Measurements from ENCODE around the gene PAK1. TPM values are rescaled to one million over a fixed set of nuclear protein-coding genes. Genes with fewer than 3 reads are reported as not detected.
"Not testable (repeated sequence)": the region's sequence is repeated elsewhere in the genome, so short reads cannot be mapped to it uniquely, and the experiment has no call there.

PAK1 gene
- total RNA-seq, 2 donors from 2014 or later, result 24.1 to 46.5 TPM

GRCh38 chr11:77401486-77402217 is 72.2 kb downstream of the PAK1 start:
- no peak overlapping the region for H3K27ac Mint-ChIP-seq
- no peaks in the 10 kb centered on the region for H3K27me3 Mint-ChIP-seq
- H3K4me1 Mint-ChIP-seq (ENCODE audit: low read depth in 2 of 2), result peaks cover 16 to 17% of the 10 kb centered on the region in 2 donors
- no peak for DNase-seq (ENCODE audit: low spot score)
- no peak overlapping the region for H3K4me3 Mint-ChIP-seq
- no peak for ATAC-seq
- no peaks in the 10 kb centered on the region for H3K36me3 Mint-ChIP-seq
- peaks cover 6% of the 10 kb centered on the region for H3K9me3 Mint-ChIP-seq

GRCh38 chr11:77400775-77401449 is 73.0 kb downstream of the PAK1 start:
- H3K4me3 Mint-ChIP-seq, result no peak overlapping the region
- no peak overlapping the region for H3K27ac Mint-ChIP-seq
- ATAC-seq (no peak), DNase-seq (ENCODE audit: low spot score) (no peak)
- H3K36me3 Mint-ChIP-seq, result no peaks in the 10 kb centered on the region
- peaks cover 16 to 17% of the 10 kb centered on the region in 2 donors for H3K4me1 Mint-ChIP-seq (ENCODE audit: low read depth in 2 of 2)
- H3K9me3 Mint-ChIP-seq, result peaks cover 6% of the 10 kb centered on the region
- H3K27me3 Mint-ChIP-seq, result no peaks in the 10 kb centered on the region

GRCh38 chr11:77400271-77400670 is 73.6 kb downstream of the PAK1 start:
- H3K36me3 Mint-ChIP-seq, result no peaks in the 10 kb centered on the region
- ATAC-seq (no peak), DNase-seq (ENCODE audit: low spot score) (no peak)
- H3K27me3 Mint-ChIP-seq, result no peaks in the 10 kb centered on the region
- H3K9me3 Mint-ChIP-seq, result peaks cover 6% of the 10 kb centered on the region
- no peak overlapping the region for H3K4me3 Mint-ChIP-seq
- H3K4me1 Mint-ChIP-seq (ENCODE audit: low read depth in 2 of 2), result peaks cover 16 to 17% of the 10 kb centered on the region in 2 donors
- H3K27ac Mint-ChIP-seq, result no peak overlapping the region

- Mint-ChIP-seq H3K36me3 (no peaks in the 10 kb centered on the region), H3K4me3 (no peak overlapping the region), H3K4me1 (ENCODE audit: low read depth in 2 of 2) (peaks cover 7% of the 10 kb centered on the region in 2 donors), H3K27me3 (no peaks in the 10 kb centered on the region), H3K27ac (no peak overlapping the region), H3K9me3 (no peaks in the 10 kb centered on the region)
- DNase-seq (ENCODE audit: low spot score), result no peak
- no peak for ATAC-seq
Observed at GRCh38 chr11:77397631-77398030, 76.3 kb downstream of the PAK1 start.

- Mint-ChIP-seq H3K27me3 (no peaks in the 10 kb centered on the region), H3K27ac (no peak overlapping the region)
Observed at GRCh38 chr11:77396911-77397310, 77.0 kb downstream of the PAK1 start.

GRCh38 chr11:77396305-77396704 is 77.6 kb downstream of the PAK1 start:
- H3K27me3 Mint-ChIP-seq, result no peaks in the 10 kb centered on the region
- no peak for ATAC-seq
- no peak overlapping the region for H3K4me3 Mint-ChIP-seq
- H3K36me3 Mint-ChIP-seq, result no peaks in the 10 kb centered on the region
- H3K4me1 Mint-ChIP-seq (ENCODE audit: low read depth in 2 of 2), result peaks cover 1 to 3% of the 10 kb centered on the region in 2 donors
- DNase-seq (ENCODE audit: low spot score), result no peak
- no peak overlapping the region for H3K27ac Mint-ChIP-seq
- H3K9me3 Mint-ChIP-seq, result no peaks in the 10 kb centered on the region

More at GRCh38 chr11:77396911-77397310, 77.0 kb downstream of the PAK1 start:
- no peak for DNase-seq (ENCODE audit: low spot score)
- Mint-ChIP-seq H3K4me3 (no peak overlapping the region), H3K36me3 (no peaks in the 10 kb centered on the region), H3K4me1 (ENCODE audit: low read depth in 2 of 2) (peaks cover 7% of the 10 kb centered on the region in 2 donors), H3K9me3 (no peaks in the 10 kb centered on the region)
- no peak for ATAC-seq

GRCh38 chr11:77395460-77396173 is 78.3 kb downstream of the PAK1 start:
- no peak for ATAC-seq

GRCh38 chr11:77392842-77393241 is 81.1 kb downstream of the PAK1 start:
- no peaks in the 10 kb centered on the region for H3K4me1 Mint-ChIP-seq (ENCODE audit: low read depth in 2 of 2)
- DNase-seq (ENCODE audit: low spot score), result no peak

More at GRCh38 chr11:77395460-77396173, 78.3 kb downstream of the PAK1 start:
- Mint-ChIP-seq H3K27me3 (no peaks in the 10 kb centered on the region), H3K4me3 (no peak overlapping the region), H3K36me3 (peaks cover 6% of the 10 kb centered on the region), H3K4me1 (ENCODE audit: low read depth in 2 of 2) (peaks cover 0 to 3% of the 10 kb centered on the region in 2 donors), H3K9me3 (no peaks in the 10 kb centered on the region), H3K27ac (no peak overlapping the region)
- DNase-seq (ENCODE audit: low spot score), result no peak

GRCh38 chr11:77387701-77388100 is 86.2 kb downstream of the PAK1 start:
- no peak for ATAC-seq
- Mint-ChIP-seq H3K9me3 (no peaks in the 10 kb centered on the region), H3K4me3 (no peak overlapping the region), H3K4me1 (ENCODE audit: low read depth in 2 of 2) (peaks cover 3 to 5% of the 10 kb centered on the region in 2 donors), H3K36me3 (peaks cover 6% of the 10 kb centered on the region), H3K27ac (no peak overlapping the region), H3K27me3 (no peaks in the 10 kb centered on the region)
- no peak for DNase-seq (ENCODE audit: low spot score)

More at GRCh38 chr11:77392842-77393241, 81.1 kb downstream of the PAK1 start:
- no peak for ATAC-seq
- Mint-ChIP-seq H3K27me3 (no peaks in the 10 kb centered on the region), H3K4me3 (no peak overlapping the region), H3K27ac (no peak overlapping the region), H3K36me3 (peaks cover 6% of the 10 kb centered on the region), H3K9me3 (no peaks in the 10 kb centered on the region)

- no peak overlapping the region for H3K4me3 Mint-ChIP-seq
- no peaks in the 10 kb centered on the region for H3K9me3 Mint-ChIP-seq
- no peaks in the 10 kb centered on the region for H3K27me3 Mint-ChIP-seq
- DNase-seq (ENCODE audit: low spot score) (no peak), ATAC-seq (no peak)
- H3K4me1 Mint-ChIP-seq (ENCODE audit: low read depth in 2 of 2), result peaks cover 3 to 5% of the 10 kb centered on the region in 2 donors
- peaks cover 5% of the 10 kb centered on the region for H3K36me3 Mint-ChIP-seq
- no peak overlapping the region for H3K27ac Mint-ChIP-seq
Observed at GRCh38 chr11:77386178-77386577, 87.7 kb downstream of the PAK1 start.

- not testable (repeated sequence) for H3K27me3 Mint-ChIP-seq; H3K4me1 Mint-ChIP-seq (ENCODE audit: low read depth in 2 of 2); H3K9me3 Mint-ChIP-seq; H3K27ac Mint-ChIP-seq; ATAC-seq; H3K4me3 Mint-ChIP-seq; DNase-seq (ENCODE audit: low spot score); H3K36me3 Mint-ChIP-seq
Observed at GRCh38 chr11:77385255-77385771, 88.6 kb downstream of the PAK1 start.

- H3K9me3 Mint-ChIP-seq, result no peaks in the 10 kb centered on the region
- H3K4me1 Mint-ChIP-seq (ENCODE audit: low read depth in 2 of 2), result peaks cover 3 to 5% of the 10 kb centered on the region in 2 donors
Observed at GRCh38 chr11:77384571-77384970, 89.3 kb downstream of the PAK1 start.

GRCh38 chr11:77383349-77383748 is 90.5 kb downstream of the PAK1 start:
- H3K27me3 Mint-ChIP-seq, H3K36me3 Mint-ChIP-seq: not testable (repeated sequence)

More at GRCh38 chr11:77384571-77384970, 89.3 kb downstream of the PAK1 start:
- H3K27me3 Mint-ChIP-seq, result no peaks in the 10 kb centered on the region
- no peak overlapping the region for H3K4me3 Mint-ChIP-seq
- H3K36me3 Mint-ChIP-seq, result peaks cover 1% of the 10 kb centered on the region
- no peak overlapping the region for H3K27ac Mint-ChIP-seq
- DNase-seq (ENCODE audit: low spot score) (no peak), ATAC-seq (no peak)

More at GRCh38 chr11:77383349-77383748, 90.5 kb downstream of the PAK1 start:
- H3K4me3 Mint-ChIP-seq; H3K4me1 Mint-ChIP-seq (ENCODE audit: low read depth in 2 of 2); ATAC-seq; H3K9me3 Mint-ChIP-seq; H3K27ac Mint-ChIP-seq; DNase-seq (ENCODE audit: low spot score): not testable (repeated sequence)
